Measurements from ENCODE around the gene SANBR.

SANBR gene

DNA sequence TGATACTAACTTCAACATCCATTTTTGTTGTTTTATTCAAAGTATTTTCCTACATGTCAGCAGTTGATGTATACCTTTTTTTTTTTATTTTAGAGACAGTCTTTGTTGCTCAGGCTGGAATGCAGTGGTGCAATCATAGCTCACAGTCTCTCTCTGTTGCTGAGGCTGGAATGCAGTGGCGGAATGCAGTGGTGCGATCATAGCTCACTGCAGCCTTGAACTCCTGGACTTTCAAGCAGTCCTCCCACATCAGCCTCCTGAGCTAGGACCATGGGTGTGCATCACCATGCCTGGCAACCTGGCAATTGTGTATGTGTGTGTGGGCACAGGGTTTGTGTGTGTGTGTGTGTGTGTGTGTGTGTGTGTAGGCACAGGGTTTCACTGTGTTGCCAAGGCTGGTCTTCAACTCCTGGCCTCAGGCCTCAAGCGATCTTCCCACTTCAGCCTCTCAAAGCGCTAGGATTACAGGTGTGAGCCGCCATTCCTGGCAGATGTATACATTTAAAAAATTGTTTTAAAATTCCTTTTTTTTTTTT, 24.8 kb downstream of the SANBR start:
- DNase-seq: no peak

- DNase-seq: no peak
Observed at GRCh38 chr2:61091485-61091884, 25.8 kb downstream of the SANBR start.

GRCh38 chr2:61096438-61096837, 30.8 kb downstream of the SANBR start:
- DNase-seq: no peak

DNA sequence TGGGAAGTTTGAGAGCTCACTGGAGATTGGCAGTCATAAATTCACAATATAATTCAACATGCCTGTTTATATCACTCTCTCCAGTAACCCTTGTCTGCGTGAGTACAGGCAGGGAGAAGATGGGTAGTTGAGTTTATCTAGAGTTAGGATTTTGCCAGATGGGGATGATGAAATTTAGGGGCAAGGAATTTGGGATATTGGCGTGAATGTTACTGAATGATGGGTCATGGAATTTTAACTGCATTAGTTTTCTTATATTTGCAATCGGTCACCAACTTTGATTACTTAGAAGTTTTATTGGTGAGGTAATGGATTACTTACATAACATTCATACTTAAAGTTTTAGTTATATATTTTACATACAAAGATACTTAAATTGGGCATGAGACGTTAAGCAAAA, 35.1 kb downstream of the SANBR start:
- DNase-seq: no peak

DNA sequence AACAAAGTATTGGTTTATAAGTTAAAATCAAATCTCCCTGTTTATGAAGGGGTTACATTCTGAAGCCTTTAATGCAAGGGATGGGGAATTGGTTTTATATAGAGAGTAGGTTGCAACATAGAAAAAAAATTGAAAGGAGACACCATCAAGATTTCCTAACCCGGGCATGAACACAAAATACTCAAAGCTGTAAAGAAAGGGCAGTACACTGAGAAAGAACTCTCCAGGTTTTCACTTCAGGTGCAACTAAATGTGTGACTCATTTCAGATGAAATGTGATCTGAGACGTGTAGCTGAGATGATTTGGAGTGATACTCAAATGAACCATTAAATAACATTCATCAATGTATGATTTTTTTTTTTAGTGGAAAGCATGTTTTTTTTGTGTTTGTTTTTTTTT, 43.6 kb downstream of the SANBR start:
- no peak for DNase-seq

- no peak for DNase-seq
Observed at GRCh38 chr2:61111708-61112107, 46.0 kb downstream of the SANBR start.

GRCh38 chr2:61114147-61114546, 48.5 kb downstream of the SANBR start:
- DNase-seq: no peak
